WERI-Rb-1 (cell line): ENCODE results near the gene CCDC197.

Source experiments
- DNase-seq: peaks from one replicate; pipeline ENCODE4 v3.0.0-alpha.2; 2020
- H3K27ac ChIP-seq: fragments of 250-450 bp; sonication (Bioruptor Pico); 2 replicates; pipeline ENCODE4 v1.5.1; 2020; ENCODE audit warnings: mild to moderate bottlenecking, moderate library complexity
- H3K27me3 ChIP-seq: fragments of 250-450 bp; sonication (Bioruptor Pico); 2 replicates; pipeline ENCODE4 v1.5.1; 2021; ENCODE audit warnings: mild to moderate bottlenecking, low read depth, moderate library complexity; ENCODE audit not compliant: insufficient read depth, severe bottlenecking
- H3K36me3 ChIP-seq: fragments of 250-450 bp; sonication (Bioruptor Pico); 2 replicates; pipeline ENCODE4 v1.5.1; 2020; ENCODE audit warnings: mild to moderate bottlenecking, moderate library complexity
- H3K4me3 ChIP-seq: 2 replicates; pipeline ENCODE4 v1.5.1; 2011; ENCODE audit warnings: low read depth, mild to moderate bottlenecking, control low read depth, low read length
- H3K9me3 ChIP-seq: fragments of 250-450 bp; sonication (Bioruptor Pico); 2 replicates; pipeline ENCODE4 v1.5.1; 2021; ENCODE audit warnings: mild to moderate bottlenecking, moderate library complexity; ENCODE audit not compliant: severe bottlenecking
- TF ChIP-seq, protein P1 (sequence below): IDR thresholded peaks from 2 replicates; pipeline ENCODE4 v1.5.1; 2011; ENCODE audit warnings: low read depth, mild to moderate bottlenecking, control low read depth, inconsistent platforms, low read length

The CCDC197 gene

GRCh38 chr14:93956514-93957332 lies 40.4 kb upstream of the CCDC197 start:
- DNase-seq: peak; percentile 74
- Histone ChIP-seq H3K27ac (no peak overlapping the region), H3K27me3 (no peaks in the 10 kb centered on the region), H3K9me3 (no peaks in the 10 kb centered on the region), H3K36me3 (no peaks in the 10 kb centered on the region), H3K4me3 (no peak overlapping the region)
- TF ChIP-seq, protein P1, sequence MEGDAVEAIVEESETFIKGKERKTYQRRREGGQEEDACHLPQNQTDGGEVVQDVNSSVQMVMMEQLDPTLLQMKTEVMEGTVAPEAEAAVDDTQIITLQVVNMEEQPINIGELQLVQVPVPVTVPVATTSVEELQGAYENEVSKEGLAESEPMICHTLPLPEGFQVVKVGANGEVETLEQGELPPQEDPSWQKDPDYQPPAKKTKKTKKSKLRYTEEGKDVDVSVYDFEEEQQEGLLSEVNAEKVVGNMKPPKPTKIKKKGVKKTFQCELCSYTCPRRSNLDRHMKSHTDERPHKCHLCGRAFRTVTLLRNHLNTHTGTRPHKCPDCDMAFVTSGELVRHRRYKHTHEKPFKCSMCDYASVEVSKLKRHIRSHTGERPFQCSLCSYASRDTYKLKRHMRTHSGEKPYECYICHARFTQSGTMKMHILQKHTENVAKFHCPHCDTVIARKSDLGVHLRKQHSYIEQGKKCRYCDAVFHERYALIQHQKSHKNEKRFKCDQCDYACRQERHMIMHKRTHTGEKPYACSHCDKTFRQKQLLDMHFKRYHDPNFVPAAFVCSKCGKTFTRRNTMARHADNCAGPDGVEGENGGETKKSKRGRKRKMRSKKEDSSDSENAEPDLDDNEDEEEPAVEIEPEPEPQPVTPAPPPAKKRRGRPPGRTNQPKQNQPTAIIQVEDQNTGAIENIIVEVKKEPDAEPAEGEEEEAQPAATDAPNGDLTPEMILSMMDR: no peak

DNA sequence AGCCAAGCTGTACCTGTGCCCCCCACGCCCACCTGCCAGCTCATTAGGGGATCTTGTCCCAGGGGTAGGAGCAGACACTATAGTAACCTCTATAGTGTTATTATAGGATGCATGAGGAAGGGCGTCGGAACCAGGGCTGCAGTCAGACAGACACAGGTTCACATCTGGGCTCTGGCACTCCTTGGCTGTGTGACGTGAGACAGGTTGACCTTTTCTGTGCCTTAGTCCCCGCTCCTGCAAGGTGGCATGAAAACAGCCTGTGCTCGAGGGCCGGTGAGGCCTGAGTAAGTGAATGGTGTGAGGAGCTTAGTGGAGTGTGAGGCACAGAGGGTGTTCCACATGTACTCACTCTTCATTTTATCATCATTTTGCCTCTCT lies 39.8 kb upstream of the CCDC197 start:
- no peak overlapping the region for H3K4me3 ChIP-seq
- no peaks in the 10 kb centered on the region for H3K9me3 ChIP-seq
- no peaks in the 10 kb centered on the region for H3K36me3 ChIP-seq
- H3K27me3 ChIP-seq: no peaks in the 10 kb centered on the region
- TF ChIP-seq, protein P1: no peak
- DNase-seq: no peak
- no peak overlapping the region for H3K27ac ChIP-seq

GRCh38 chr14:93957751-93958566 lies 39.1 kb upstream of the CCDC197 start:
- no peak for DNase-seq
- Histone ChIP-seq H3K27ac (no peak overlapping the region), H3K36me3 (no peaks in the 10 kb centered on the region), H3K4me3 (no peak overlapping the region), H3K27me3 (no peaks in the 10 kb centered on the region), H3K9me3 (no peaks in the 10 kb centered on the region)
- TF ChIP-seq, protein P1: no peak

GRCh38 chr14:93958567-93959238 lies 38.4 kb upstream of the CCDC197 start:
- Histone ChIP-seq H3K36me3 (no peaks in the 10 kb centered on the region), H3K4me3 (no peak overlapping the region), H3K27ac (no peak overlapping the region), H3K9me3 (no peaks in the 10 kb centered on the region), H3K27me3 (no peaks in the 10 kb centered on the region)
- TF ChIP-seq, protein P1: no peak
- peak; percentile 33 for DNase-seq

DNA sequence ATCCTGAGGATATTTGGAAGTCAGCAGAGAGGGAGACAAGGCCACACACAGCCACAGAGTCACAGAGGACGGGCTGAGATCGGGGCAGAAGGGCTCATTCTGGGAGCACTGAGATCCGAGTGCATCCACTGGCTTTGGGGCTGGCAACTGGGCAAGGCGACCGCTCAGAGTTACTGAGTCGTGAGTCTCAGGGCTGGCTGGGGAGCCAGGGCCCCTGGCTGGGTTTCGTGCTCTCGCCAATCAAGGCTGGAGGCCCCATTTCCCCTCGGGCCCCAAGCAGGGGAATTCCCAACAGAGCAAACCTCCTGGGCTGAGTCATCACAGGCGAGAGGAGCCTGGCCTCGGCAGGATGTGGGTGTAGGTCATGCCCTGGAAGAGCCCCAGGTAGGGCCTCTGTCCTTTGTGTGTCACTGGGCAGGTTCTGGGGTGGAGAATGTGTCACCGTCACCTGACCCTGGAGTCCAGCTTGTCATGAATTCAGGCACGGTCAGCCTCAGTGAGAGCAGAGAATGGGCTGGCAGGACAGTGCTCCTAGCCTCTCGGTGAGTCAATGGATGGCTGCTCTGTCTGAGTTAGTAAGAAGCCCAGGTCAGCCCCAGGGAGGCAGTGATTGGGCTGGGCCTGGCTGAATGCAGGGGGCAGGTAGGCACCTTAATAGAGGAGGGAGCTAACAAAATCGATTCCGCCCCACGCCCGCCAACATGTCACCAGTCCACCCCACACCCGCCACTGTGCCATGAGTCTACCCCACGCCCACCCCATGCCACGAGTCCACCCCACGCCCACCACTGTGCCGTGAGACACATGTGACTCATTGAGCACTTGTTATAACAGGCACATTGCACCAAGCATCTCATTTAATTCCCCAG lies 37.6 kb upstream of the CCDC197 start:
- H3K36me3 ChIP-seq: no peaks in the 10 kb centered on the region
- TF ChIP-seq, protein P1: no peak
- no peak overlapping the region for H3K27ac ChIP-seq
- H3K4me3 ChIP-seq: no peak overlapping the region
- no peak for DNase-seq
- no peaks in the 10 kb centered on the region for H3K9me3 ChIP-seq
- H3K27me3 ChIP-seq: no peaks in the 10 kb centered on the region
